ENCODE results near the gene BBS9. TPM values are rescaled to one million over a fixed set of nuclear protein-coding genes. Genes with fewer than 3 reads are reported as not detected.

The BBS9 gene
- polyA plus RNA-seq, 1 donor from 2014 or later = 9.8 TPM

DNA sequence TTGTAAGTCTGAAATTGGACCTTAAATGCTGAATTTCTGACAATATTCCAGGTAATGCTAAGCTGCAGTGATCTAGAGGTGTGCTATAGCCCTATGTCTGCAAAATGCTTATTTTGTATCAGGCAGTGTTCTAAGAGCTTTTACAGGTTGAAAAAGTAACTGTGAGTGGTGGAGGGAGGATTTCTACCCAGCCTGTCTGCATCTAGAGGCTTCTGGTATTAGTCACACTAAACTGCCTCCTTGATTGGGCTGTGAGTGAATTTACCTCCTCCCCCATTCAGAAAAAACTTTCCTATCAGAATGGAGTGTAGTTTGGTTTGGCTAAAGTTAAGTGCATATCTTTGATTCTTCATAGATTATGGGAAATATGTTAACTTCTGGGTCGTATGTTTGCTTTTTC is 56.8 kb downstream of the BBS9 start:
- Histone ChIP-seq H3F3A (ENCODE audit: insufficient read depth, low read length, poor library complexity, severe bottlenecking) (no peaks in the 10 kb centered on the region), H3K79me2 (replicated peaks; ENCODE audit: insufficient read depth, low read length) (no peaks in the 10 kb centered on the region), H3K4me3 (ENCODE audit: low read length) (no peak overlapping the region), H3K36me3 (ENCODE audit: insufficient read depth, low read length) (no peaks in the 10 kb centered on the region), H2AFZ (ENCODE audit: low read depth, low read length) (no peak overlapping the region), H3K27ac (ENCODE audit: low read length) (no peak overlapping the region), H3K9ac (ENCODE audit: low read length) (no peak overlapping the region), H4K20me1 (ENCODE audit: insufficient read depth) (no peaks in the 10 kb centered on the region), H3K4me2 (ENCODE audit: low read length) (no peak overlapping the region), H3K9me2 (ENCODE audit: insufficient read depth, low read length) (no peaks in the 10 kb centered on the region), H3K27me3 (ENCODE audit: insufficient read depth, low read depth, low read length) (no peaks in the 10 kb centered on the region), H3K9me3 (ENCODE audit: low read length) (no peaks in the 10 kb centered on the region)
- TF ChIP-seq, protein P1, sequence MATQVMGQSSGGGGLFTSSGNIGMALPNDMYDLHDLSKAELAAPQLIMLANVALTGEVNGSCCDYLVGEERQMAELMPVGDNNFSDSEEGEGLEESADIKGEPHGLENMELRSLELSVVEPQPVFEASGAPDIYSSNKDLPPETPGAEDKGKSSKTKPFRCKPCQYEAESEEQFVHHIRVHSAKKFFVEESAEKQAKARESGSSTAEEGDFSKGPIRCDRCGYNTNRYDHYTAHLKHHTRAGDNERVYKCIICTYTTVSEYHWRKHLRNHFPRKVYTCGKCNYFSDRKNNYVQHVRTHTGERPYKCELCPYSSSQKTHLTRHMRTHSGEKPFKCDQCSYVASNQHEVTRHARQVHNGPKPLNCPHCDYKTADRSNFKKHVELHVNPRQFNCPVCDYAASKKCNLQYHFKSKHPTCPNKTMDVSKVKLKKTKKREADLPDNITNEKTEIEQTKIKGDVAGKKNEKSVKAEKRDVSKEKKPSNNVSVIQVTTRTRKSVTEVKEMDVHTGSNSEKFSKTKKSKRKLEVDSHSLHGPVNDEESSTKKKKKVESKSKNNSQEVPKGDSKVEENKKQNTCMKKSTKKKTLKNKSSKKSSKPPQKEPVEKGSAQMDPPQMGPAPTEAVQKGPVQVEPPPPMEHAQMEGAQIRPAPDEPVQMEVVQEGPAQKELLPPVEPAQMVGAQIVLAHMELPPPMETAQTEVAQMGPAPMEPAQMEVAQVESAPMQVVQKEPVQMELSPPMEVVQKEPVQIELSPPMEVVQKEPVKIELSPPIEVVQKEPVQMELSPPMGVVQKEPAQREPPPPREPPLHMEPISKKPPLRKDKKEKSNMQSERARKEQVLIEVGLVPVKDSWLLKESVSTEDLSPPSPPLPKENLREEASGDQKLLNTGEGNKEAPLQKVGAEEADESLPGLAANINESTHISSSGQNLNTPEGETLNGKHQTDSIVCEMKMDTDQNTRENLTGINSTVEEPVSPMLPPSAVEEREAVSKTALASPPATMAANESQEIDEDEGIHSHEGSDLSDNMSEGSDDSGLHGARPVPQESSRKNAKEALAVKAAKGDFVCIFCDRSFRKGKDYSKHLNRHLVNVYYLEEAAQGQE (IDR thresholded peaks at IDR 0.05; ENCODE audit: borderline replicate concordance) = no peak
- no peak for TF ChIP-seq EP300 (conservative IDR thresholded peaks at IDR 0.05; ENCODE audit: poor library complexity, severe bottlenecking)
- no peak for TF ChIP-seq SMC3 (conservative IDR thresholded peaks at IDR 0.05; ENCODE audit: poor library complexity)
- TF ChIP-seq TAF1 (IDR thresholded peaks at IDR 0.05; ENCODE audit: low read depth) = no peak
- TF ChIP-seq RAD21 (conservative IDR thresholded peaks at IDR 0.05) = no peak
- TF ChIP-seq EZH2 (IDR thresholded peaks at IDR 0.05; ENCODE audit: borderline replicate concordance, insufficient read depth, low read length, poor library complexity, severe bottlenecking) = no peak
- no peak for TF ChIP-seq POLR2AphosphoS5 (IDR thresholded peaks at IDR 0.05)

DNA sequence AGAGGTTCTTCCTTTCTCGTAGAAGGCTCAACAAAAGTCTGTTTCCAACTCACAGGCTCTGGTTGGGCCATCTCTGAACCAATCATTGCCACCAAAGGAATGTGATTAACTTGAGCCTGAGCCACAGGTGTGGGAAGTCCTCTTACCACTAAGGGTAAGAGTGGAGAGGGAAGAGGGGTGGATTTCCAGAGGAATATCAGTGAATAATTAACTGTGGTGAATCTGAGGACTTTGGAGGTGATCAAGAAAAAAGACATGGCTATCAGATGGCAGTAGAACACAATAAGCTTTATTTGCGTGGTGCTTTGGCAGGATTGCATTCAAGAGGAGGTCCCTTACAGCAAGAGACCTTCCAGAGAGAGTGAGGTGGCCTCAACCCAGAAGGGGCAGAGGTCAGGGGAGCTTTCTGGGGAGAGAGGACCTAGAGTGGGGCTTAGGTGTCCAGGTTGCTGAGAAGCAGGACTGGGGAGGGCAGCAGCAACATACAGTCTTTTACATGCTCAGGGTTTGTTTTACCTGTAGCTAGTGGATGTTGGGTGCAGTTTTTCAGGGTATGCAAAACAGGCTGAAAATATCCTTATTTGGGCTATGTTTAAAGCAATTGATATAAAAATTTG is 61.4 kb downstream of the BBS9 start:
- Histone ChIP-seq H3K9ac (ENCODE audit: low read length) (no peak overlapping the region), H3K27ac (ENCODE audit: low read length) (no peak overlapping the region), H3K9me3 (ENCODE audit: low read length) (no peaks in the 10 kb centered on the region), H2AFZ (ENCODE audit: low read depth, low read length) (no peak overlapping the region), H3K36me3 (ENCODE audit: insufficient read depth, low read length) (no peaks in the 10 kb centered on the region), H4K20me1 (ENCODE audit: insufficient read depth) (no peaks in the 10 kb centered on the region), H3K4me3 (ENCODE audit: low read length) (no peak overlapping the region), H3K27me3 (ENCODE audit: insufficient read depth, low read depth, low read length) (no peaks in the 10 kb centered on the region), H3F3A (ENCODE audit: insufficient read depth, low read length, poor library complexity, severe bottlenecking) (no peaks in the 10 kb centered on the region), H3K79me2 (replicated peaks; ENCODE audit: insufficient read depth, low read length) (no peaks in the 10 kb centered on the region), H3K9me2 (ENCODE audit: insufficient read depth, low read length) (no peaks in the 10 kb centered on the region), H3K4me2 (ENCODE audit: low read length) (no peak overlapping the region)
- TF ChIP-seq TAF1 (IDR thresholded peaks at IDR 0.05; ENCODE audit: low read depth) (no peak), SMC3 (conservative IDR thresholded peaks at IDR 0.05; ENCODE audit: poor library complexity) (no peak), RAD21 (conservative IDR thresholded peaks at IDR 0.05) (no peak), EZH2 (IDR thresholded peaks at IDR 0.05; ENCODE audit: borderline replicate concordance, insufficient read depth, low read length, poor library complexity, severe bottlenecking) (no peak), MXI1 (conservative IDR thresholded peaks at IDR 0.05; ENCODE audit: poor library complexity, severe bottlenecking) (no peak), POLR2AphosphoS5 (IDR thresholded peaks at IDR 0.05) (no peak), EP300 (conservative IDR thresholded peaks at IDR 0.05; ENCODE audit: poor library complexity, severe bottlenecking) (no peak)
- TF ChIP-seq, protein P2, sequence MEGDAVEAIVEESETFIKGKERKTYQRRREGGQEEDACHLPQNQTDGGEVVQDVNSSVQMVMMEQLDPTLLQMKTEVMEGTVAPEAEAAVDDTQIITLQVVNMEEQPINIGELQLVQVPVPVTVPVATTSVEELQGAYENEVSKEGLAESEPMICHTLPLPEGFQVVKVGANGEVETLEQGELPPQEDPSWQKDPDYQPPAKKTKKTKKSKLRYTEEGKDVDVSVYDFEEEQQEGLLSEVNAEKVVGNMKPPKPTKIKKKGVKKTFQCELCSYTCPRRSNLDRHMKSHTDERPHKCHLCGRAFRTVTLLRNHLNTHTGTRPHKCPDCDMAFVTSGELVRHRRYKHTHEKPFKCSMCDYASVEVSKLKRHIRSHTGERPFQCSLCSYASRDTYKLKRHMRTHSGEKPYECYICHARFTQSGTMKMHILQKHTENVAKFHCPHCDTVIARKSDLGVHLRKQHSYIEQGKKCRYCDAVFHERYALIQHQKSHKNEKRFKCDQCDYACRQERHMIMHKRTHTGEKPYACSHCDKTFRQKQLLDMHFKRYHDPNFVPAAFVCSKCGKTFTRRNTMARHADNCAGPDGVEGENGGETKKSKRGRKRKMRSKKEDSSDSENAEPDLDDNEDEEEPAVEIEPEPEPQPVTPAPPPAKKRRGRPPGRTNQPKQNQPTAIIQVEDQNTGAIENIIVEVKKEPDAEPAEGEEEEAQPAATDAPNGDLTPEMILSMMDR (IDR thresholded peaks at IDR 0.05; ENCODE audit: poor library complexity, severe bottlenecking) = no peak
- TF ChIP-seq, protein P1 (IDR thresholded peaks at IDR 0.05; ENCODE audit: borderline replicate concordance) = no peak

Measured in neural cell (in vitro differentiated cells).